Body of pancreas (tissue), 4 donors: Measurements from ENCODE around the gene CHN1.

Source experiments
- POLR2A ChIP-seq, 3 donors: fragments of 450-650 bp; IDR thresholded peaks; one replicate each; pipeline ENCODE4 v1.6.1; 2016; ENCODE audit warnings: antibody characterized with exemption in 3 of 3, mild to moderate bottlenecking in 2 of 3
- TF ChIP-seq, protein P1 (sequence below), 7 experiments: fragments of 450-650 bp in 4 of 7; fragments of 200-600 bp in 3 of 7; sonication (generic) in 3 of 7; IDR thresholded peaks; one replicate each; pipeline ENCODE4 v1.5.1; 2016 to 2019; ENCODE audit warnings: antibody characterized with exemption in 7 of 7

DNA sequence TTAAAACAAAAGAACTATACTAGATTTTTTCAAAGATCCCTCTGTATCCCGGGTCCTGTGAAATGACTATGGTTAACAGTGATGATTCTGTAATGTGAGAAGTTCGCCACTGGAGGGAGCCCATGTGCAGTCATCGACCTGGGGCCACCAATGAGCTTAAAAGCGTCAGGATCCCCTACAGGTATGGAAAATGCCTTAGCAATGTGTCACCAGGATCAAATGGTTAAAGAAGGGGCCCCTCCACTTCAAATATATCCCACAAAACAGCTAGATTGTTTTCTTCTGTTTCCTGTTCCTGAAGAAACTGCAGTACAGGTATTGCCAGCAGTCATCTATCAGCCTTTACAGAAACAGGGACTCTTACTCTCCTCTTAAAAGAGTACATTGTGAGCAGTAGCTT is 256.2 kb downstream of the CHN1 start:
- TF ChIP-seq, protein P1, sequence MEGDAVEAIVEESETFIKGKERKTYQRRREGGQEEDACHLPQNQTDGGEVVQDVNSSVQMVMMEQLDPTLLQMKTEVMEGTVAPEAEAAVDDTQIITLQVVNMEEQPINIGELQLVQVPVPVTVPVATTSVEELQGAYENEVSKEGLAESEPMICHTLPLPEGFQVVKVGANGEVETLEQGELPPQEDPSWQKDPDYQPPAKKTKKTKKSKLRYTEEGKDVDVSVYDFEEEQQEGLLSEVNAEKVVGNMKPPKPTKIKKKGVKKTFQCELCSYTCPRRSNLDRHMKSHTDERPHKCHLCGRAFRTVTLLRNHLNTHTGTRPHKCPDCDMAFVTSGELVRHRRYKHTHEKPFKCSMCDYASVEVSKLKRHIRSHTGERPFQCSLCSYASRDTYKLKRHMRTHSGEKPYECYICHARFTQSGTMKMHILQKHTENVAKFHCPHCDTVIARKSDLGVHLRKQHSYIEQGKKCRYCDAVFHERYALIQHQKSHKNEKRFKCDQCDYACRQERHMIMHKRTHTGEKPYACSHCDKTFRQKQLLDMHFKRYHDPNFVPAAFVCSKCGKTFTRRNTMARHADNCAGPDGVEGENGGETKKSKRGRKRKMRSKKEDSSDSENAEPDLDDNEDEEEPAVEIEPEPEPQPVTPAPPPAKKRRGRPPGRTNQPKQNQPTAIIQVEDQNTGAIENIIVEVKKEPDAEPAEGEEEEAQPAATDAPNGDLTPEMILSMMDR (IDR thresholded peaks at IDR 0.05): peak; percentile 36 to 74 (median 60)
- TF ChIP-seq POLR2A (IDR thresholded peaks at IDR 0.05): no peak
